HG03060 (cell line): ENCODE results near the gene HTR1A.

Experiments
- ATAC-seq: cut with Tn5 transposase; IDR thresholded peaks from one replicate; pipeline ENCODE4 v1.9.1; 2021; ENCODE audit warnings: low read depth, moderate number of reproducible peaks; ENCODE audit not compliant: unreplicated experiment

HTR1A gene

DNA sequence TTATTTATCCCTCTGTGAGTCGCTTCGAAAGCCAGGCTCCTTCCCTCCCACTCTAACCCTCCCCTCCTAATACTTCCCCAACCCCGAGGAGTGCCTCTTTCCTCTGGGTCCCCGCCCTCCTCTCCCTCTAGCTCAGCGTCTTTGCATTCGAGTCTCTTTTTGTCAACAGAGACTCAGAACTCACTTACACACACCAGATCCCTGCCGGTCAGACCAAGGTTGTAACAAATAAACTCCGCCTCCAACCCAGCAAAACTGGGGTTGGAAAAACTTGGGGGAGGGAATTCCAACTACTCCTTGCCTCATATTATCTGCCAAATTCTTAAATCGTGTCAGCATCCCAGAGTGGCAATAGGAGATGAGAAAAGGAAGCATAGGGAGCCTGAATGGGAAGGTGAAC is at the start of gene HTR1A:
HTR1A (minus strand) TSS at position 167 of the 400 bp plus-strand sequence. CDS start 726 bp downstream, outside the sequence.
- ATAC-seq = no peak

DNA sequence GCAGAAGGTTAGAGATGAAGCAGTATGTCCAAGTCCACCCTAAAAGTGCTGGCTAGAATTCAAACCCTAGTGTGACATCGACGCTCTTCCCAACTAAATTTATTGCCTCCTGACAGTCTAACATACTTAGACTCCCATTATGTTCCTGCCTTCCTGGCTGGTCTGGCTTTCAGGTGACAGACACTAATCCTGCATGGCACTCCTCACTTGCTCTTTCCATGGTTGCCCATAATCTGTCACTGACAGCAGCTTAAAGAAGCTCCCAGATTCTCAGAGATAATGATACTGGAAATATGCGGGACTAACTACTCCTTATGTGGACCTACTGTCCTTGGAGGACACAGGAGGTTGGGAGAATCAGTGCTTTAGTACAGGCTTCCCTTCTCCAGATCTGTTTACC is 41.7 kb upstream of the HTR1A start:
- no peak for ATAC-seq

DNA sequence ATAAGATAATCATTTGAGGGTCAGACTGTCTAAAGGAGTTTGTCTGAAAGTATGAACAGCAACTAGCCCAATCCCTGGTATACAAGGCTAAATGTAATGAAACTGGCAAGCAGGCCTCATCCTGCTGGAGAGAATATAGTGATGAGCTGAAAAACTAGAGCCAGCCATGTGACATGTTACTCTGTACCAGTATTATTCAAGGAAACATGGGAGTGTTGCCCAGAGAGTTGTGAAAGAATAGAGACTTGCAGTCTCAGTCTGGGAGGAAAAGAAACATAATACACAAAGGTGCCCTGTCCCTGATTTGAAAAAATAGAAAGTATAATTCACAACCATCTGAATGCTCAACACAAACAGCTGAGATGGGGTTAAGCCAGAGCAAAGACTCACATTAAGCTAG is 37.9 kb upstream of the HTR1A start:
- no peak for ATAC-seq

GRCh38 chr5:63987053-63987452 is 24.8 kb upstream of the HTR1A start:
- ATAC-seq = no peak

GRCh38 chr5:63981864-63982263 is 19.6 kb upstream of the HTR1A start:
- no peak for ATAC-seq

DNA sequence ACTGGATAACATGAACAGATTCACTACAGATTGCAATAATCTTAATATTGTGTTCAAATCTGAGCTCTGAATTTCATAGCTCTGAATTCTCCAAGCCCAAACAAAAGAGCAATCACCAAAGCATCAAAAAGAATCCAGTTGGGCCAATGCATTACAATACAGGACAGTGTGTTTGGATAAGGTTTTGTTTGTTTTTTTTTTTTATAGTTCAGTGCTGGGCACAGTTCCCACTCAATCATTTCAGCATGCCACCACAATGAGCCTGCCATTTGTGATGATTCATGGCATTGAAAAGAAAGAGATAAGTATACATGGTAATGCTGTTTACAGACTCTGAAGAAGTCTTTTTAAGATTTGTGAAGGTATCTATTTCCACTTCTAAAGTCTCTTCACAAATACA is 1.7 kb upstream of the HTR1A start:
- no peak for ATAC-seq

DNA sequence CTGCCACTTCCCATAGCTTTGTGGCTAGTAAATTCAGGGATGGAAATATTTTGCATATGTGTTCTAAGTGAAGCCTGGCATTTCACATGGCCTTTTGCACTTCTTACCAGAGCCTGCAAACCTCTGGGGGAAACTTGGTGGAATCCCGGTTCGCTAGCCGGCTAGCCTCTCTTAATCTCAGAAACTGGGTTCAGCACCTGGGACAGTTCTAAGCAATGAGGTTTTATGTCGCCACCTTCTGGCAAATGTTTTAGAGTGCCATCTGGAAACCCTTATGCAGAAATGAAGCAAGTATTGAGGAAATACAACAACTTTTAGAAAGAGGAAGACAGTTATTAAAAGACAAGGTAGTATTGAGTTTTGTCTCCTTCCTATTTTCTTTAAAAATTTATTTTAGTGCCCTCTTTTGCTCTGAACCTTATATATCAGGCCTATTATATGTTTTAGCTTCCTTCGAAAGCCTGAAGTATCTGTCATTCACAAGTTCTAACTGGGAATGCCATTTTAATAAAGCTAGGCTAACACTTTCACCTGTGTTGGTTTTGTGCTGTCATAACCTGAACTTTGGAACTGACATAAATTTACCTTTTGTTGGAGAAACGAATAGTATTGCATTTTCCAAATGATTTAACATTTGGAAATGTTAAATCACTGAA is 963 bp upstream of the HTR1A start:
- ATAC-seq = peak; percentile 83

GRCh38 chr5:63961598-63962161 is 565 bp downstream of the HTR1A start:
- no peak for ATAC-seq

DNA sequence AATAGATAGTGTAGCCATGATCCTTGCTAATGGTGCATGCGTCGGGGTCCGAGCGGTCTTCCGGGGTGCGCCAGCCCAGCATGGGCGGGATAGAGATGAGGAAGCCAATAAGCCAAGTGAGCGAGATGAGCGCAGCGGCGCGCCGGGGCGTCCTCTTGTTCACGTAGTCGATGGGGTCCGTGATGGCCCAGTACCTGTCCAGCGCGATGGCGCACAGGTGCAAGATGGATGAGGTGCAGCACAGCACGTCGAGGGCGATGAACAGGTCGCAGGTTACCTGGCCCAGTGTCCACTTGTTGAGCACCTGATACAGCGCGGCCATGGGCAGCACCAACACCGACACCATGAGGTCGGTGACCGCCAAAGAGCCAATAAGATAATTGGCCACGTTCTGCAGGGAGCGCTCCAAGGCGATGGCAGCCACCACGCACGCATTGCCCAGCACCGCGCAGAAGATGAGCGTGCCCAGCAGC is 1.1 kb downstream of the HTR1A start:
- ATAC-seq = no peak

GRCh38 chr5:63960646-63961045 is 1.6 kb downstream of the HTR1A start:
- ATAC-seq = no peak

GRCh38 chr5:63959177-63959982 is 2.9 kb downstream of the HTR1A start:
- no peak for ATAC-seq

- no peak for ATAC-seq
Measured at GRCh38 chr5:63958654-63959053, 3.6 kb downstream of the HTR1A start.

GRCh38 chr5:63957617-63958016 is 4.6 kb downstream of the HTR1A start:
- no peak for ATAC-seq

GRCh38 chr5:63953217-63953616 is 9.0 kb downstream of the HTR1A start:
- no peak for ATAC-seq

GRCh38 chr5:63935103-63935502 is 27.1 kb downstream of the HTR1A start:
- no peak for ATAC-seq

GRCh38 chr5:63931836-63932235 is 30.4 kb downstream of the HTR1A start:
- no peak for ATAC-seq

- no peak for ATAC-seq
Measured at GRCh38 chr5:63928451-63928850, 33.8 kb downstream of the HTR1A start.

GRCh38 chr5:63923914-63924313 is 38.3 kb downstream of the HTR1A start:
- no peak for ATAC-seq

DNA sequence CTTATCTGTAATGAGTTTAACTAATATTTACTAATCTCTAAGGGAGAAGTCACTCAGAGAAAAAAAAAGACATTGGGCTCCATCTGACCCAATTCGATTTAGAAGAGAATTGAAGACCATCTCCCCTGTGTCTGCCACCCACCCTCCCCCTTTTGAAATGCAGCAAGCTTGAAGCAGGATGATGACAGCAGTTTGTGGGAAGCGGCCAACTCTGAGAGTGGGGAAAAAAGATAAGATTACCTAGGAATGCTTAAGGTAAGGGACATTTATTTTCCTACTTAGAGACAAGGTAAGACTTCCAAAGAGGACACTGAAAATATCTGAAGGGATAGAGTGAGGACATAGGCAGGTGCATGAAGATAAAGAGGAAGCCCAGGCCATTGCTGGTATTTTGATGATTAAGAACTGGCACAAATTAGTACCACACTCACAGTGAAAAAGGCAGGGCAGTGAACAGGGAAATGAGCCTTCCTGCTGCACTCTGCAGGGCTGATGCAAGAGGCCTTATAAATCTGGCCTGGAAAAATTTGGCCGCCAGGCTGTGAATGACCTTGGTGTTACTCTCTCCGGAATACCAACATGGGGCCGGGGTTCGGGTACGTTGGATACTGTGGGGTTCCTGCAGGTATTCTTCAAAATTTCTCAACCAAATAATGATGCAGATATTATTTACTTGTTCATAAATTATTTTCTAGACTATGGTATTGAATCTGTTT is 42.3 kb downstream of the HTR1A start:
- no peak for ATAC-seq

GRCh38 chr5:63916786-63917185 is 45.5 kb downstream of the HTR1A start:
- no peak for ATAC-seq

DNA sequence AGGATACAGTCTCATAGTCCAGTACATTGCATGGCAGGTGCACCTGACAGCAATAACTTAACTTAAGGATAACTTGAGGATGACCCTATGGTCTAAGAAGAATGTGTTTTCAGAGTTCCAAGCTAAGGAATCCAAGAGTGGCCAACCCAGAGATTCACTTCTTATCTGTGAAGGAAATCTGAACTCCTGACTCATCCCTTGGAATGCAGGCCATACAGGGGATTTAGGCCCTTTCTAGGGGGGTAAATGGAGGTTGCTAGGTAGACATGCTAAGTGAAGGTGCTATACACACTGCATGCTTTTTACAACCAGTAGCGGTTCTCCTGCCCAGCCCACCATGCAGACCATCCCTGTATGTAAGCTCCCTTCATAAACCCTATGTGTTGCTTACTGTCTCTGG is 50.4 kb downstream of the HTR1A start:
- ATAC-seq = no peak
